Stimulated activated naive CD8-positive, alpha-beta T cell treated with anti-CD3 and anti-CD28 coated beads, Interleukin-15, Interleukin-2, amounts not matched to agents 100 U/mL and 50 U/mL, for 24 hours (primary cell): ENCODE measurements around the gene VPS45.
"Not testable (repeated sequence)": the region's sequence is repeated elsewhere in the genome, so short reads cannot be mapped to it uniquely, and the experiment has no call there.

ENCODE experiments used
- ATAC-seq: fragments of 150-1000 bp; cut with Tn5 transposase; one replicate; pipeline ENCODE4 v1.10.0; 2021
- DNase-seq: peaks from one replicate; pipeline ENCODE4 v3.0.0; 2021

The VPS45 gene

GRCh38 chr1:150132372-150132771 lies 64.8 kb downstream of the VPS45 start:
- no peak for ATAC-seq
- DNase-seq: no peak

GRCh38 chr1:150134537-150134936 lies 67.0 kb downstream of the VPS45 start:
- no peak for ATAC-seq

GRCh38 chr1:150135400-150135799 lies 67.8 kb downstream of the VPS45 start:
- not testable (repeated sequence) for ATAC-seq, DNase-seq

More at GRCh38 chr1:150134537-150134936, 67.0 kb downstream of the VPS45 start:
- DNase-seq: no peak

- DNase-seq: no peak
- no peak for ATAC-seq
Observed at GRCh38 chr1:150138044-150138443, 70.5 kb downstream of the VPS45 start.

GRCh38 chr1:150141452-150141851 lies 73.9 kb downstream of the VPS45 start:
- DNase-seq: no peak
- ATAC-seq: no peak

- no peak for DNase-seq
- ATAC-seq: no peak
Observed at GRCh38 chr1:150142083-150142482, 74.5 kb downstream of the VPS45 start.

- no peak for DNase-seq
- no peak for ATAC-seq
Observed at GRCh38 chr1:150144606-150145005, 77.0 kb downstream of the VPS45 start.

GRCh38 chr1:150146016-150146415 lies 78.4 kb downstream of the VPS45 start:
- ATAC-seq, DNase-seq: not testable (repeated sequence)

GRCh38 chr1:150146849-150147542 lies 79.4 kb downstream of the VPS45 start:
- ATAC-seq (no peak), DNase-seq (no peak)

GRCh38 chr1:150148837-150149270 lies 81.3 kb downstream of the VPS45 start:
- no peak for DNase-seq
- ATAC-seq: no peak

- ATAC-seq: peak; percentile 76
- DNase-seq: peak; percentile 82
Observed at GRCh38 chr1:150149271-150150132, 81.9 kb downstream of the VPS45 start, which contains the start of gene PLEKHO1. Gene PLEKHO1 (plus strand): TSS chr1:150149916. CDS start chr1:150150258, 342 bp downstream.

- ATAC-seq: peak; percentile 5
- peak; percentile 47 for DNase-seq
Observed at GRCh38 chr1:150150133-150151021, 82.8 kb downstream of the VPS45 start.

- peak; percentile 62 for DNase-seq
Observed at GRCh38 chr1:150151291-150152181, 84.0 kb downstream of the VPS45 start.

GRCh38 chr1:150152182-150152536 lies 84.6 kb downstream of the VPS45 start:
- DNase-seq (no peak), ATAC-seq (no peak)

More at GRCh38 chr1:150151291-150152181, 84.0 kb downstream of the VPS45 start:
- peak; percentile 33 for ATAC-seq

GRCh38 chr1:150152772-150153456 lies 85.3 kb downstream of the VPS45 start:
- no peak for DNase-seq
- ATAC-seq: no peak

- ATAC-seq (no peak), DNase-seq (no peak)
Observed at GRCh38 chr1:150154143-150154542, 86.6 kb downstream of the VPS45 start.

- DNase-seq: no peak
Observed at GRCh38 chr1:150155413-150156071, 88.0 kb downstream of the VPS45 start.

GRCh38 chr1:150156868-150157603 lies 89.5 kb downstream of the VPS45 start:
- DNase-seq: no peak

More at GRCh38 chr1:150155413-150156071, 88.0 kb downstream of the VPS45 start:
- no peak for ATAC-seq

GRCh38 chr1:150159550-150159949 lies 92.0 kb downstream of the VPS45 start:
- DNase-seq (no peak), ATAC-seq (no peak)

More at GRCh38 chr1:150156868-150157603, 89.5 kb downstream of the VPS45 start:
- no peak for ATAC-seq
